ENCODE data around the gene SNAP47.

The SNAP47 gene

GRCh38 chr1:227732586-227733308 lies 2.5 kb upstream of the SNAP47 start:
- no peak for DNase-seq (ENCODE audit: low read depth)

- no peak for DNase-seq (ENCODE audit: low read depth)
Observed at GRCh38 chr1:227733309-227733705, 1.9 kb upstream of the SNAP47 start.

- DNase-seq (ENCODE audit: low read depth) = no peak
Observed at GRCh38 chr1:227733751-227734545, 1.3 kb upstream of the SNAP47 start.

DNA sequence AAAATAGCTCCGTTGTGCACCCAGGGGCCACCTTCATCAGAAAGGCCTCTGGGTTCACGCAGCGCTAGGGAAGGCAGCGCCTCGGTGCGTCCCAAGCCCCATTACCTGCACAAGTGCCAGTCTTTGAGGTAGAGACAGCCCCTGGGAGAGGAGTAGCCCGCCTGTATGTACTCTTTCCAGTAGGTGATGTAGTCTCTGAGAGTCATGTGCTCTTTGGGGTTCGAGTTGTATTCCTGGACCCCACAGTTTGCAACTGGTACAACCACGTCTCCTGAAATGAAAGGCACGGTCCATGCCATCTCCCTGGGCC lies 734 bp upstream of the SNAP47 start:
- DNase-seq (ENCODE audit: low read depth) = no peak

- DNase-seq (ENCODE audit: low read depth) = no peak
Observed at GRCh38 chr1:227735539-227736285, 477 bp downstream of the SNAP47 start.

GRCh38 chr1:227736814-227737432 lies 1.7 kb downstream of the SNAP47 start:
- no peak for DNase-seq (ENCODE audit: low read depth)

- DNase-seq (ENCODE audit: low read depth) = no peak
Observed at GRCh38 chr1:227738820-227739219, 3.6 kb downstream of the SNAP47 start.

- no peak for DNase-seq (ENCODE audit: low read depth)
Observed at GRCh38 chr1:227739636-227740035, 4.4 kb downstream of the SNAP47 start.

GRCh38 chr1:227740401-227740960 lies 5.2 kb downstream of the SNAP47 start:
- DNase-seq (ENCODE audit: low read depth) = no peak

DNA sequence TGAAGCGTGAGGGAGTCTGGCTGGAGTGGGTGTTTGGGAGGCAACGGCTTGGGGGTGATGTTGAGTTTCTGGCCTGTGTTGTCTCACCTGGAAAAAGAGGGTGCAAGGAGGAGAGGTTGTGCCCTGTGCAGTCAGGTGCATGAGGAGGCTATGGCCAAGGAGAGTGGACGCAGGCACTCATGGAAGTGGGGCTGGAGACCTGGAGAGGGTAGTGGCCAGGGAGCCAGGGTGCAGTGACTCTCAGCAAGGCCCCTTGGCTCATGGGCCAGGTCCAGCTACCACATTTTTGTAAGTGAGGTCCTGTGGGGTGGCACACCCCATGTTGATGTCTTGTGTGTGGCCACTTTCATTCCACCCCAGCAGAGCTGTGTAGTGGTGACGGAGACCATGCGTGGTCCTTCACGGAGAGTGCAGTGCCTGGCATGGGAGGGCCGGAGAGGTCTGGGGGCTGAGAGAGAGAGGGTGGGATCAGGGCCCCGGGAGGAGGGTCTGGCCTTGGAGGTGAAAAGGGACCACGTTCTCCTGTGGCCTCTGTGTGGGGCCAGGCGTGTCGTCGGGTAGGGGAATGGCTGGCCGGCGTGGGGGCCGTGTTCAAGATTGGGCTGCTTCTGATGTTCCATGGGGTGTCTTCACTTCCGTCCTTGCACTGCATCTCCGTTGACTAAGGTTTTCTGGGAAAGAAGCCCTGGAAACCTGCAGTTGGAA lies 6.1 kb downstream of the SNAP47 start:
- no peak for DNase-seq (ENCODE audit: low read depth)

- no peak for DNase-seq (ENCODE audit: low read depth)
Observed at GRCh38 chr1:227742738-227743715, 7.8 kb downstream of the SNAP47 start.

- no peak for DNase-seq (ENCODE audit: low read depth)
Observed at GRCh38 chr1:227744668-227745067, 9.4 kb downstream of the SNAP47 start.

DNA sequence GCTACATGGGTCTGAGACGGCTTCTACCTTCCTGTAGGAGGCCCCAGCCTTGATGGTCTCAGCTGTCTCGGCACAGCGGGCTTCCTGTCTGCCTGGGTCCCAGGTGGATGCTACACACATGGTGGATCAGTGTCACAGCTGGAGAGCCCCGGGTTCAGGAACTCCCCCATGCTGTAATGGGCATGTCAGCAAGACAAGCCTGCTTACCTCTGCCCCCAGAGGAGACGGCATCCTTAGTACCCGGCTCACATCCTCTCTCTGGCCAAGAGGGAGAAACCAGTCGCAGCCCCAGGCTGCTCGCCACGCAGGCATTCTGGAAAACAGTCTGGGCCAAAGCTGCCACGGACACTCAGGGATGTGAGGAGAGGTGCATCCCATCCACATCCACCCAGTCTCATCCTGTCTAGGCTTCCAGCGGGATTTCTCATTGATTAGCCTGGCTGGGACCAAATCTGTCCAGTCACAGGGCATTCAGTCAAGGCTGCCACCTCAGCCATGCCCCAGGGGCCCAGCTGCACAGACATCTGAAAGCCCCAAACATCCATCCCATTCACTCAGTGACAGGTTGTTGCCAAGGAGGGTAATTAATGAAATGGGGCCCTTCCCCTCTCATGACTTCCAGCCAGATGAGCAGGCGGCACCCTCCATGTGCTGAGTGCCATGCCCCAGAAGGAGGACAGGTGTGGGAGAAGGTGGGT lies 10.5 kb downstream of the SNAP47 start:
- no peak for DNase-seq (ENCODE audit: low read depth)

DNA sequence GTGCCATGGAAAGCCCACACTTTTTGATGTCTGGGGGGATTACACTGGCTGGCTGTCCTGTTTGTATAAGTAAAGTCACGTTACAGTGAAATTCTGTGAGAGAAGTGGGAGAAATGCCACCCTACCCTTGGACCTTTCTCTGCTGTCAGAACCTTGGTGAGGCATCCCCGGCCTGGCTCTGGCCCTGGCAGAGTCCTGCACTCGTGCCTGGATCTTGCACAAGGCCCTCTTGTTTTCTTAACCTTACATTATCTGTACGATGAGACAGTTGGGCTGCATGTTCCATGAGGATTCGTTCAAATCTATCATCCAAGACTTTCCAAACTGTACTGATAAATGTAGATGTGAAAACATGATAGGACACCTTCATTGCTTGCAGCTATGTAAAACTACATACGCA lies 11.4 kb downstream of the SNAP47 start:
- DNase-seq (ENCODE audit: low read depth) = no peak

DNA sequence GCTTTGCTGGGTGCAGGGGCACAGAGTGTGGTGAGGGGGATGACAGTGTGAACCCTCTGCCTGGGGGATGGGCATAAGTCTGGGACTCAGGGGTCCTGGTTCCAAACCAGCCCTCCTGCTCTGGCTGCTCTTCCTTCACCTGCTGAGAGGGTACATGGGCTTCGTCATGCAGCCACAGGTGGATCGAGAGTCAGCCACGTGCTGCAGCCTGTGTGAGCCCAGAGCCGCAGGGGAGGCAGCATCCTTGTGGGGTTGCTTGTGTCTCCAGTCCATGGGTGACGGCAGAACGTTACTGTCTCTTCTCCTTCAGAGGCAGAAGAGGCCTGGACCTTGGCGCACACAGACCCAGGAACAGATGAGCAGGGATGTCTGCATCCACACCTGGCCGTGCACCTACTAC lies 12.1 kb downstream of the SNAP47 start:
- DNase-seq (ENCODE audit: low read depth) = no peak

DNA sequence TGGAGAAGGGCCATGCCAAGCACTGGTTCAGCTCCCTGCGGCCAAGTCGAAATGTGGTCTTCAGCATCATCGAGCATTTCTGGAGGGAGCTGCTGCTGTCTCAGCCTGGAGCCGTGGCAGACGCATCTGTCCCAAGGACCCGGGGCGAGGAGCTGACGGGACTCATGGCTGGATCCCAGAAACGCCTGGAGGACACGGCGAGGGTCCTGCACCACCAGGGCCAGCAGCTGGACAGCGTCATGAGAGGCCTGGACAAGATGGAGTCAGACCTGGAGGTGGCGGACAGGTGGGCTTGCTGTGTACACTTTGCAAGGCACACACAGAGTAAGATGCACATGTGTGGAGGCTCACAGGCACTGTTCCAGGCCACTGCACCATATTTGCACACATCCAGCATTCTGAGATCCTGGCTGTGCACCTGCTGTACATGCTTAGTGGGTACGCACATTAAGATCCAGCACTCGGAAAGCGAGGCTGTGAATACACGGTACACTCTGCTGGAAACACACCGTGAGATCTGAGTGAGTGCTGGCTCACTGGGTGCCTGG lies 12.8 kb downstream of the SNAP47 start:
- DNase-seq (ENCODE audit: low read depth) = no peak

DNA sequence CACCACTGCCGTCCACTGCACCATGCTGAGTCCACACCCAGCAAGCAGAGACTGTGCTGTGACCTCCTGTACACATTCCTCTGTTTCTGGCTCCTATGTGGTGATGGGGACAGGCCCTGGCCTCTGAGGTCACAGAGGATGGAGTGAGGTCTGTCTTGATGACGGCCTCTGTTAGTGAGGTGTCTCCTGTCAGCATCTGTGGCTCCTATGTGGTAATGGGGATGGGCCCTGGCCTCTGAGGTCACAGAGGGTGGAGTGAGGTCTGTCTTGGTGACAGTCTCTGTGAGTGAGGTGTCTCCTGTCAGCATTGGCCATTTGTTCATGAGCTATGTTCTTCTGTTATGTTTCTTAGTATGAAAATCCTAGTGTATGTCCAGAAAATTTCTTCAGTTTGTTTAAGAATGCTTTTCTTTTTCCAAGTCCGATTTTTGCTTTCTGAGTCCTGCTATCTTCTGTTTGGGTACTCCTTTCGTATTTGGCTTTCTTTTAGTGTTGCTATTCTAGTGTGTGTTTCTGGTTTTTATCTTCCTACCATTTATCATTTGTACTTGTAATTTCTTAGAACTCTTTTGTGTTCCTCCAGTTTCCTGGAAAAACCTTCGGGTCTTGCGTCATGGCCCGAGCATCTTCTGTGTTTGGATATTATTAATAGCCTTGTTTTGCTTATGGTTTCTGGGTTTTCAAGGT lies 13.4 kb downstream of the SNAP47 start:
- no peak for DNase-seq (ENCODE audit: low read depth)

DNA sequence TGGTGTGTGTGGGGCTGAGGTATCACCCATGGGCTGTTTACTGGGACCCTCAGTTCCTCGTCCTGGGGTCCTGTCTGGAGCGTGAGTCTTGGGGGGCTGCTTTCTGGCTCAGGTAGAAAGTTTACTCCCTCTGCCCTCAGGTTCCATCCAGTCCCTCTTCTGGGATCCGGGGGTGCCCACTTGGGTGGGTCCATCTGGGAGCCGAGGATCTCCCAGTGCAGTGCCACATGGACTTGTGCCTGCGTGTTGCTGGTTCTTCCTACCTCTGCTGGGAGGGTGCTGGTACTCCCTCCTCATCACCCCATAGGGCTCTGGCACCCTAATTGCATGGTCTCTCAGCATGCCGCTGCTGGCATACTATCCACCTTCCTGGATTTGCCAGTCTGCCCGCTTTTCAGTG lies 14.0 kb downstream of the SNAP47 start:
- DNase-seq (ENCODE audit: low read depth) = no peak

Data from stimulated activated CD8-positive, alpha-beta memory T cell treated with anti-CD3 and anti-CD28 coated beads, Interleukin-7, amount 100 ng/mL, for 24 hours (primary cell).